ENCODE measurements around the gene PCGF3. TPM values are rescaled to one million over a fixed set of nuclear protein-coding genes. Genes with fewer than 3 reads are reported as not detected.
"Not testable (repeated sequence)": the region's sequence is repeated elsewhere in the genome, so short reads cannot be mapped to it uniquely, and the experiment has no call there.

Gene PCGF3
- total RNA-seq, 1 donor from 2014 or later, result 65.7 TPM

- no peak for DNase-seq (ENCODE audit: low read depth, low spot score)
Measured at GRCh38 chr4:722851-723360, 17.3 kb downstream of the PCGF3 start.

- no peak for DNase-seq (ENCODE audit: low read depth, low spot score)
Measured at GRCh38 chr4:723751-724530, 18.3 kb downstream of the PCGF3 start.

GRCh38 chr4:725391-726234 is 20.0 kb downstream of the PCGF3 start:
- DNase-seq (ENCODE audit: low read depth, low spot score), result no peak

- DNase-seq (ENCODE audit: low read depth, low spot score), result no peak
Measured at GRCh38 chr4:726235-726787, 20.7 kb downstream of the PCGF3 start.

- no peak for DNase-seq (ENCODE audit: low read depth, low spot score)
Measured at GRCh38 chr4:726838-727237, 21.2 kb downstream of the PCGF3 start.

GRCh38 chr4:727576-727975 is 21.9 kb downstream of the PCGF3 start:
- no peak for DNase-seq (ENCODE audit: low read depth, low spot score)

- no peak for DNase-seq (ENCODE audit: low read depth, low spot score)
Measured at GRCh38 chr4:729336-730315, 24.0 kb downstream of the PCGF3 start.

- no peak for DNase-seq (ENCODE audit: low read depth, low spot score)
Measured at GRCh38 chr4:730511-730910, 24.9 kb downstream of the PCGF3 start.

- DNase-seq (ENCODE audit: low read depth, low spot score), result not testable (repeated sequence)
Measured at GRCh38 chr4:730946-731904, 25.6 kb downstream of the PCGF3 start.

- DNase-seq (ENCODE audit: low read depth, low spot score), result not testable (repeated sequence)
Measured at GRCh38 chr4:731954-732353, 26.3 kb downstream of the PCGF3 start.

- no peak for DNase-seq (ENCODE audit: low read depth, low spot score)
Measured at GRCh38 chr4:732486-732885, 26.9 kb downstream of the PCGF3 start.

- DNase-seq (ENCODE audit: low read depth, low spot score), result no peak
Measured at GRCh38 chr4:732911-733630, 27.4 kb downstream of the PCGF3 start.

- DNase-seq (ENCODE audit: low read depth, low spot score), result no peak
Measured at GRCh38 chr4:733631-733980, 28.0 kb downstream of the PCGF3 start.

GRCh38 chr4:734075-734474 is 28.4 kb downstream of the PCGF3 start:
- DNase-seq (ENCODE audit: low read depth, low spot score), result no peak

- DNase-seq (ENCODE audit: low read depth, low spot score), result no peak
Measured at GRCh38 chr4:734951-735350, 29.3 kb downstream of the PCGF3 start.

- no peak for DNase-seq (ENCODE audit: low read depth, low spot score)
Measured at GRCh38 chr4:735583-735982, 30.0 kb downstream of the PCGF3 start.

GRCh38 chr4:736561-736960 is 30.9 kb downstream of the PCGF3 start:
- DNase-seq (ENCODE audit: low read depth, low spot score), result not testable (repeated sequence)

- no peak for DNase-seq (ENCODE audit: low read depth, low spot score)
Measured at GRCh38 chr4:738781-739280, 33.2 kb downstream of the PCGF3 start.

GRCh38 chr4:739569-739968 is 33.9 kb downstream of the PCGF3 start:
- no peak for DNase-seq (ENCODE audit: low read depth, low spot score)
